AG10803 (cell line): ENCODE data around the gene ESR1.

Source experiments
- DNase-seq: peaks from one replicate; pipeline ENCODE4 v3.0.0; 2010; ENCODE audit warnings: low read depth
- H3K4me3 ChIP-seq: 2 replicates; pipeline ENCODE4 v1.5.1; 2011; ENCODE audit warnings: mild to moderate bottlenecking, low read length, control low read depth
- TF ChIP-seq, protein P1 (sequence below): conservative IDR thresholded peaks from 2 replicates; pipeline ENCODE4 v1.5.1; 2011; ENCODE audit warnings: mild to moderate bottlenecking, low read length, control low read depth, inconsistent platforms

ESR1 gene

GRCh38 chr6:151869787-151870186, 62.3 kb downstream of the ESR1 start:
- DNase-seq, result peak; percentile 71
- no peak overlapping the region for H3K4me3 ChIP-seq
- TF ChIP-seq, protein P1, sequence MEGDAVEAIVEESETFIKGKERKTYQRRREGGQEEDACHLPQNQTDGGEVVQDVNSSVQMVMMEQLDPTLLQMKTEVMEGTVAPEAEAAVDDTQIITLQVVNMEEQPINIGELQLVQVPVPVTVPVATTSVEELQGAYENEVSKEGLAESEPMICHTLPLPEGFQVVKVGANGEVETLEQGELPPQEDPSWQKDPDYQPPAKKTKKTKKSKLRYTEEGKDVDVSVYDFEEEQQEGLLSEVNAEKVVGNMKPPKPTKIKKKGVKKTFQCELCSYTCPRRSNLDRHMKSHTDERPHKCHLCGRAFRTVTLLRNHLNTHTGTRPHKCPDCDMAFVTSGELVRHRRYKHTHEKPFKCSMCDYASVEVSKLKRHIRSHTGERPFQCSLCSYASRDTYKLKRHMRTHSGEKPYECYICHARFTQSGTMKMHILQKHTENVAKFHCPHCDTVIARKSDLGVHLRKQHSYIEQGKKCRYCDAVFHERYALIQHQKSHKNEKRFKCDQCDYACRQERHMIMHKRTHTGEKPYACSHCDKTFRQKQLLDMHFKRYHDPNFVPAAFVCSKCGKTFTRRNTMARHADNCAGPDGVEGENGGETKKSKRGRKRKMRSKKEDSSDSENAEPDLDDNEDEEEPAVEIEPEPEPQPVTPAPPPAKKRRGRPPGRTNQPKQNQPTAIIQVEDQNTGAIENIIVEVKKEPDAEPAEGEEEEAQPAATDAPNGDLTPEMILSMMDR, result no peak

DNA sequence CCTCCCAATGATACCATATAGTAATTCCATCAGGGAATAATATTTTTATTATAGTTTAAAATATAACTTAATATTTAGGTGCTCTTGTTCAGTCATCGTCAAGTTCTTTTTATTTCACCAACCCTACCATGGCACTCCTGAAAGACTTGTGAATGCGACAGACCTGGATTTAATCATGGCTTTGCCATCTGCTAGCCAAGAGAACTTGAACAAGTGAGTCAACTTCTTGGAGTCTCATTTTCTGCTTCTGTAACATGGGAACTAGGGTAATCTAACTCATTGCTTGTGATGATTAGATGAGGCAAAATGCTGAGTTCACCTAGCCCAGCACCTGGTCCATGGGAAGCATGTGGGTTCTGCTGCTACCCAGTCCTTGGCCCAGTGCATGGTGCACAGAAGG, 62.9 kb downstream of the ESR1 start:
- peak; percentile 25 for DNase-seq
- H3K4me3 ChIP-seq, result no peak overlapping the region
- TF ChIP-seq, protein P1, result no peak

DNA sequence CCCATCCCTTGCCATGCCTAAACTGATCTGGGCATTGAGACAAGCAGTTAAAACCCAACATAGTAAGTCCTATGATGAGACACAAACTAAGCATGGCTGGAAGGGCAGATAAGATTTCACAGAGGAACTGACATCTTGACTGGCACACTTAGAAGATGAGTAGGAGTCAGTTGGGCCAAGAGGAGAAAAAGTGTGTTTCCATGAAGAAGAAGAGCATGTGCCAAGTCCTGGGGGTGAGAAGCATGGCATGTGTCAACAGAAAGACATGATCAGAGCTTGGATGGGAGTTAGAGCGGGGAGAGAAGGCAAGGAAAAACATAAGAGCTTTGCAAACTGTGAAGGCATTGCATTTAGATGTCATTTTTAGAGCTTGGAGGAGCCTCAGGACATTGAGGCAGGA, 68.0 kb downstream of the ESR1 start:
- H3K4me3 ChIP-seq, result no peak overlapping the region
- DNase-seq, result no peak
- TF ChIP-seq, protein P1, result no peak

DNA sequence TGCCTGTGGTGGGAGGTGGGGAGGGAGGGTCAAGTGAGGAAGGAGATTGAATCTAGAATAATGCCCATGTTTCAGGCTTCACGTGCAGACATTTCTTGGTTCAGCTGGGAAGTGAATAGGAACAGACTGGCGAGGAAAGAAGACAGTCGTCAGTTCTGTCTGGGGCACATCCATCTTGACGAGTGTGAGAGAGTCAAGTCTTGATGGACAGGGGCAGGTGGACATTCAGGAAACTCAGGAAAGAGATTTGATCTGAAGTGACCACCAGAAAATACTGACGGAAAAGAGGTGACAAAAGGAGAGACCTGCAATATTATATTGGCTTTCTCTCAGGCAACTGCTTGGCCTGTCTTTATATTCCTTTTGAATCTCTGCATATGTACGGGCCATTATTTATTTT, 68.6 kb downstream of the ESR1 start:
- no peak for DNase-seq
- H3K4me3 ChIP-seq, result no peak overlapping the region
- TF ChIP-seq, protein P1, result no peak

DNA sequence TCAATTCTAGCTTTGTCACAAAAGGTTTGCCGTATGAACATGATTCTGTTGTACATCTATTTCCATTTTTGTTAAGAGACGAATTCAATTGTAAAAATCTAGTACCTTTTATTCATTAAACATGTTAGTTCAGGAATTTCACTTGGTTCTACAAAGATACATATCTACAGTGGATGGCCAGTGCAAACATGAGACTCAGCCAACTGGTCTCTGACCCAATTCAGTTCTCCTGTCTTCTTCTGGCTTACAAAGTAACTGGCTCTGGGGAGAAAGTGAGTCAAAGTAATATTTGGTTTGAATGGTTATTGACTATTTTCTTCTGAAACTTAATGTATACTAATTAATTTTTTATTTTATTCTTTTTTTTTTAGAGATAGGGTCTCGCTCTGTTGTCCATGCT, 70.0 kb downstream of the ESR1 start:
- no peak for DNase-seq
- TF ChIP-seq, protein P1, result no peak
- H3K4me3 ChIP-seq, result no peak overlapping the region

GRCh38 chr6:151881231-151881630, 73.7 kb downstream of the ESR1 start:
- TF ChIP-seq, protein P1, result no peak
- no peak for DNase-seq
- H3K4me3 ChIP-seq, result no peak overlapping the region

DNA sequence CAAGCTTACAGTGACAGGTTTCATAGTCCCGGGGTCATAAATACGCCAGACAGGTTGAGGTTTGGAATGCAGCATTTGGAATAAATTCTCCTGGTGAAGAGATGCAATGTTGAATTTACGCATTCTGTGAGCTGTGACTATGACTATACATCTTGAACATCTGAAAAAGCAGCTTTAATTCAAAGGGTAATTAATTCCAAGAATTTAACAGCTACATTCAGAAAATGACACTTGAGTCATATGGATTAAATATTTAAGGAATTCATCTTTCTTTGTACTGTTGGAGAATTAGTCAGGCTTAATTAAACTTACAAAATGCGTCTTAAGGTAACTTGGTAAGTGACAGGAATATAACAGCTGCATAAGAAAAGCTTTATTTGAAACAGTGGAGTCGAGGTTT, 74.7 kb downstream of the ESR1 start:
- no peak overlapping the region for H3K4me3 ChIP-seq
- no peak for DNase-seq
- TF ChIP-seq, protein P1, result no peak
